SIG-M5 treated with dmso at 0.1 percent for 504 hours (cell line): ENCODE data around the gene PSMC3.

Experiments used
- DNase-seq: peaks from one replicate; lab custom pipeline; 2025; ENCODE audit not compliant: unreplicated experiment; lab: John Stamatoyannopoulos, UW

Gene PSMC3

GRCh38 chr11:47426062-47426956 lies at the start of gene PSMC3:
TSS of gene PSMC3 (minus strand) at chr11:47426439. CDS start at chr11:47426279, 160 bp downstream.
- peak; percentile 93 for DNase-seq

GRCh38 chr11:47470671-47471070 lies 44.4 kb upstream of the PSMC3 start:
- DNase-seq, result no peak

DNA sequence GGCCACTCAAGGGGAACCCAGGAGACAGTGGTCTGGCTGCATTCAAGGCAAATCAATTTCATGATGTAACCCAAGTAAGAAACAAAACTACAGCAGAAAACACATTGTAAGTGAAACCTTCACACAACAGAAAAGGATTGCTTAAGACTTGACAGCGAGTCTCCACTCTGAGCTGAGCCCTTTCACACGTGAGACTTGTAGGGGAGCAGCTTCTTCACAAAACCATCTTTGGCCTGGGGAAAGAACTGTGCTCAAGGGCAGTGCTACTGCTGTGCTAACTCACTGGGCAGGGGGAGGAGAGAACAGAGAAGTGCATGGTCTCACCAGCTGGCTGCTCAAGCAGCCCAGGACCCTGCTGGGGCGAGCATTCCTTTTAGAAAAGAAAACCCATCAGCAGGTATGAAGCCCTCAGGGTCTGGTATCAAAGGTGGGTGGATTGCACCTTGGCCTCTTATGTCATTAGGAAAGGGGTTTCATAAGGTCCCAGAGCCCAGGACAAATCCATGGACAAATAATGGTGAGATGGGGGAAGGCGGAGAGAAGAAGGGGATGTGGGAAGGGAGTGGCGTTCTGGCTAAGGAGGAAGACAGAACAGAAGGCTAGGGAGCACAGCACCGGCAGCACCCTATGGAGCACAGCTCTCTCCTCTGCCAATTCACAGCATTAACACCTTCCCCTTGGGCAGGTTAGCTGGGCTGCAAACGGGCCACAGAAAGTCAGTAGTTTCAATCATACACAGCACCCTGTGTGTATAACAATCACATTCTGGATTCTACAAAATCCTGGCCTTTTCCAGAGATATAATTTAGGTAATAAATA lies 43.3 kb upstream of the PSMC3 start:
- no peak for DNase-seq

DNA sequence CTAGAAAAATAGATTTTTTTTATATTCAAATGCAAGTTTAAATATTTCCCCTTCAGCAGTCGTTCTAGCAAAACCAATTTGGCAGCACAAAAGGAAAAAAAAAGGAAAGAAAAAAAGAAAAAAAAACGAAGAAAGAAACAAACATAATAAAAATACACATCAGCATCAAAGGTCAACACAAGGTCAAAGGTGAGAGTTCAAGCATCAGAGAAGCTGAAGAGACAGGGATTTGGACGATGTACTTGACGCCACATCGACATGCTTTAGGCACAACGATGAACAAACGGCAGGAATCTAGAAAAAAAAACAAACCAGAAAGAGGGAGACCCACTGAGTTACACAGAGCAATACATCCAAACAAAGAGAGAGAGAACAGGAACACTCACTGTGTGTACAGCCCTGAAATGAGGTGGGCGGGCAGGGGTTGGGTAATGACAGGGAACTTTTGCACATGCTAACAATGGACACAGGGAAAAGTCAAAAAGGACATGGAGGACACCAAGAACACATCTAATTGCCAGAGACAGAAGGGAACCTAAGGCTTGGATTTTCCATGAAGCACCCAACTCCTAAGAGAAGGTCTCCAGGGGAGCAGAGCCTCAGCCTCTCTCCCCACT lies 42.5 kb upstream of the PSMC3 start:
- no peak for DNase-seq

DNA sequence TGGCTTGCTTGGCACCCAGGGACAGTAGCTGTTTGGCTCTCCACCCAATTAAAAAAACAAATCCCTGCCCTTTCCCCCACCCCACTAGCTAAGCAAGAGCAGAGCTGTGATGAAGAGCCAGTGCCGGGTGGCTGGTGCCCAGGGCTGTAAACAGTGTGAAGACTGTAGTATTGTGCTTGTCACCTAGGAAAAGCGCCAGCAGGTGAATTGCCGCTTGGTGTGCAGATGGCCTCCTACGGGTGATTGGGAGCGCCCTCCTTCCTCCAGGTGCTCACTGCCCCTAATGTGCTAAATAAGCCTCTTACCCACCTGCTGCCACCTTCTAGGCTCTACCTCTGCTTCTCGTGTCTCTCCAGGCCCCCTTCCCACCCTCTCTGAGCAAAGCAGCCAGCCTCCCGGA lies 41.1 kb upstream of the PSMC3 start:
- DNase-seq, result no peak

GRCh38 chr11:47466701-47467250 lies 40.5 kb upstream of the PSMC3 start:
- DNase-seq, result no peak

- DNase-seq, result no peak
These were observed 40.0 kb upstream of the PSMC3 start for GRCh38 chr11:47466201-47466600.

DNA sequence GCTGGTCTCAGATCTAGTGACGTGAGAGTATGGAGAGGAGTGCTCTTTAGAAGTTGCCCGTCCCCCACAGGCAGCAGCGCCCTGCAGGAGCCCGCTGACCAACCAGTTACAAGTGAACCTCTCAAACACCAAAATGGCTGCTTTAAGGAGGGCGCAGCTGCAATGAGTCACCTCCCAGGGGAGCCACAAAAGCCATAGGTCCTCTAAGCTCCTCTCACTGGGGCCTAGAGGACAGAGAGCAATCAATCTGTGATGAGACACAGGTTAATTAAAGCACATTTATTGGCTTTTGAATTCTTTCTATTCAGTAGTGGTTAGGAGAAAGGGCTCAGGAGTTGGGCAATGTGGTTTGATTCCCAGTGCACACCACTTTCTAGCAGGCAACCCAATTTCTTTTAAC lies 38.2 kb upstream of the PSMC3 start:
- DNase-seq, result no peak

GRCh38 chr11:47461876-47462275 lies 35.6 kb upstream of the PSMC3 start:
- no peak for DNase-seq

- DNase-seq, result no peak
These were observed 34.5 kb upstream of the PSMC3 start for GRCh38 chr11:47460571-47461235.

DNA sequence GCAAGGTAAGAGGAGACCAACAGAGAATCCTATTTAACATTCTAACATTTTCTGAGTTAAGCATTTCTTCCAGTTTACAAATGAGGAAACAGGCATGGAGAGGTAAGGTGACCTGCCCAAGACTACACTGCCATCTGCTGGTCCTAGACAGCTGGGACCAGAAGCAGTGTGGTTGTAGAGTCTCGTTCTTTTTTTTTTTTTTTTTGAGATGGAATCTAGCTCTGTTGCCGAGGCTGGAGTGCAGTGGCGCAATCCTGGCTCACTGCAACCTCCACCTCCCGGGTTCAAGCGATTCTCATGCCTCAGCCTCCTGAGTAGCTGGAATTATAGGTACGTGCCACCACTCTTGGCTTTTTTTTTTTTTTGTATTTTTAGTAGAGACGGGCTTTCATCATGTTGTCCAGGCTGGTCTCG lies 28.0 kb upstream of the PSMC3 start:
- DNase-seq, result peak; percentile 91

DNA sequence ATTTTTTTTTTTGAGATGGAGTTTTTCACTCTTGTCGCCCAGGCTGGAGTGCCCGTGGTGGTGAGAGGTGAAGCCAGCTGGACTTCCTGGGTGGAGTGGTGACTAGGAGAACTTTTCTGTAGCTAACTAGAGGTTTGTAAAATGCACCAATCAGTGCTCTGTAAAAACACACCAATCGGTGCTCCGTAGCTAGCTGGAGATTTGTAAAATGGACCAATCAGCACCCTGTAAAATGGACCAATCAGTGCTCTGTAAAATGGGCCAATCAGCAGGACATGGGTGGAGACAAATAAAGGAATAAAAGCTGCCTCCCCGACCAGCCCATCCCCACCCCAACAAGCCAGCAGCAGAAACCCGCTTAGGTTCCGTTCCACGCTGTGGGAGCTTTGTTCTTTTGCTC lies 27.1 kb upstream of the PSMC3 start:
- DNase-seq, result no peak

DNA sequence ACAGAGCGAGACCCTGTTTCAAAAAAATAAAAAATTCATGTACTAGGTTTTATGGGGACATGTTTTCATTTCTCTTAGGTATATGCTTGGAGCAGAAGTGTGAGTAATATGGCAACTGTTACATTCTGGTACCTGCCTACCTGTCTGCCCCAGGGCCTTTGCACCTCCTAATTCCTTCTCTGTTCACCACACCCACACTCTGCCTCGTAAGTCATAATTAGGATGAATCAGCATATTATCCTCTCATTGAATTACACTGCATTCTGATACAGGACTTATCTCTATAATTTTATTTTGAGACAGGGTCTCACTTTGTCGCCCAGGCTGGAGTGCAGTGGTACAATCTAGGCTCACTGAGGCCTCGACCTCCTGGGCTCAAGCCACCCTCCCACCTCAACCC lies 25.8 kb upstream of the PSMC3 start:
- DNase-seq, result no peak

- DNase-seq, result no peak
These were observed 25.2 kb upstream of the PSMC3 start for GRCh38 chr11:47451436-47451835.

GRCh38 chr11:47449541-47449940 lies 23.3 kb upstream of the PSMC3 start:
- DNase-seq, result no peak

GRCh38 chr11:47448566-47449427 lies 22.6 kb upstream of the PSMC3 start, which contains the start of gene RAPSN:
TSS of gene RAPSN (minus strand) at chr11:47449136. CDS start at chr11:47448964, 172 bp downstream.
- no peak for DNase-seq

GRCh38 chr11:47447906-47448305 lies 21.7 kb upstream of the PSMC3 start:
- no peak for DNase-seq

GRCh38 chr11:47446833-47447232 lies 20.6 kb upstream of the PSMC3 start:
- DNase-seq, result no peak

- DNase-seq, result no peak
These were observed 19.6 kb upstream of the PSMC3 start for GRCh38 chr11:47445840-47446239.

DNA sequence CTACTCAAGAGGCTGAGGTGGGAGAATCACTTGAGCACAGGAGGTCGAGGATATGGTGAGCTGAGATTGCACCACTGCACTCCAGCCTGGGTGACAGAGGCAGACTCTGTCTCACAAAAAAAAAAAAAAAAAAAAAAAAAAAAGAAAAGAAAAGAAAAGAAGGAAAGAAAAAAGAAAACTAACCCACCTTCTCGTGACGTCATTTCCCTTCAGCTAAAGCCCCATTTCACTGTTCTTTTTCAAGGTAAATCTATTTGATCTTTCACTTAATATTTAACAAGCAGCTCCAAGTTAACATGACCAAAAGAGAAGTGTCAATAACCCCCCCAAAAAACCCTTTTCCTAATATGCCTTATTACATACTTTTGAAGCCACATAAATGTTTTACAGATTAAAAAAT lies 17.6 kb upstream of the PSMC3 start:
- DNase-seq, result no peak
